ENCODE data around the gene SOX6. TPM values are rescaled to one million over a fixed set of nuclear protein-coding genes. Genes with fewer than 3 reads are reported as not detected.

SOX6 gene
- total and polyA plus RNA-seq, 2 donors (not counting 3 experiments of a cell fraction or from before 2014, with no cell fraction given), result 0.14 to 3.7 TPM

GRCh38 chr11:16239141-16240105 is 116.9 kb downstream of the SOX6 start:
- DNase-seq (ENCODE audit: low read depth, low spot score), result no peak
- POLR2A ChIA-PET, result no interaction called here
- CTCF ChIA-PET, result no interaction called here
- no peaks in the 10 kb centered on the region for H4K20me1 ChIP-seq (replicated peaks; ENCODE audit: control insufficient read depth, extremely low read depth, insufficient read depth, low read length)
- H3K4me2 ChIP-seq (ENCODE audit: insufficient read depth, low read length), result no peak overlapping the region
- no peak overlapping the region for H3K9ac ChIP-seq (replicated peaks; ENCODE audit: extremely low read depth, insufficient read depth, low read length)
- intact Hi-C loops (cut with micrococcal nuclease) (loop anchor here (2.0 kb wide), 1 partner anchor 19 kb away; no protein-coding TSS in a partner anchor), dilution Hi-C loops (cut with MboI; ENCODE audit: extremely low pct_ligation_motif_present, low sequenced_read_pairs) (no loop called here)
- no peaks in the 10 kb centered on the region for H3K79me2 ChIP-seq (ENCODE audit: control insufficient read depth, insufficient read depth, low read length)
- no peak overlapping the region for H3K4me3 ChIP-seq (replicated peaks in 1 of 3; ENCODE audit: insufficient read depth in 1 of 3, low read depth in 1 of 3, low read length in 3 of 3)
- no peaks in the 10 kb centered on the region for H3K9me3 ChIP-seq (replicated peaks; ENCODE audit: control insufficient read depth, insufficient read depth, low read length)
- no peak for FAIRE-seq
- TF ChIP-seq CTCF (IDR thresholded peaks at IDR 0.05; ENCODE audit: extremely low read depth in 1 of 2, insufficient read depth in 1 of 2, low read depth in 1 of 2, low read length in 2 of 2) (no peak), JUN (IDR thresholded peaks at IDR 0.05; ENCODE audit: borderline replicate concordance, insufficient read depth, insufficient read length, low read depth) (no peak), POLR2A (IDR thresholded peaks at IDR 0.05; ENCODE audit: low read depth, low read length) (no peak), MYC (IDR thresholded peaks at IDR 0.05; ENCODE audit: low read depth, low read length) (no peak), FOS (IDR thresholded peaks at IDR 0.05; ENCODE audit: borderline replicate concordance, insufficient read depth, low read length) (no peak)
- no TSS peak for BruUV-seq (replicated peaks)
- no peak overlapping the region for H2AFZ ChIP-seq (ENCODE audit: low read depth, low read length)
- no peaks in the 10 kb centered on the region for H3K9me1 ChIP-seq (replicated peaks; ENCODE audit: control insufficient read depth, extremely low read depth, insufficient read depth, low read length)
- no peaks in the 10 kb centered on the region for H3K27me3 ChIP-seq (ENCODE audit: control insufficient read depth in 2 of 2, insufficient read depth in 2 of 2, low read length in 2 of 2)
- H3K36me3 ChIP-seq (ENCODE audit: control insufficient read depth in 2 of 2, extremely low read depth in 1 of 2, insufficient read depth in 2 of 2, low read length in 2 of 2), result no peaks in the 10 kb centered on the region
- H3K27ac ChIP-seq (ENCODE audit: insufficient read depth, low read depth, low read length), result no peak overlapping the region
- H3K4me1 ChIP-seq (ENCODE audit: control insufficient read depth, extremely low read depth, insufficient read depth, low read length), result no peaks in the 10 kb centered on the region
